Fibroblast of skin of left quadriceps (primary cell): Measurements from ENCODE around the gene FBXL5.

Experiments
- DNase-seq, 2 experiments: peaks; one replicate each; pipeline ENCODE4 v3.0.0-alpha.2; 2013; ENCODE audit warnings: low read depth in 2 of 2

The FBXL5 gene

DNA sequence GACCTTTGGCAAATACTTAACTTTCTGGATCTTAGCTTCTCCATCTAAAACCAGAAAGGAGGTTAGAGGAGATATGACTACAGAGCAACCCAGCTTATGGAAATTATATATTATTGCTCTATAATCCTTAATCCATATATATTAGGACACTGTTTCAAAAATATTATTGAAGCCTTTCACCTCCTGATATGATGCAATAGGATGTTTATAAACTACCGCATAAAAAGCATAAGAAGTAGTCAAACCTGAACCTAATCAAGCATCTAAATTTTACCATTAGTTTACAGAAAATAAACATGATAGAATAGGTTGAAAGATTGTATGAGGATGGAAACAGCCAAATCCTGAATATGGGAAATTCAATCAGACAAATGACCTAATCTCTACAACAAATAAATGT, 20.9 kb upstream of the FBXL5 start:
- no peak for DNase-seq

DNA sequence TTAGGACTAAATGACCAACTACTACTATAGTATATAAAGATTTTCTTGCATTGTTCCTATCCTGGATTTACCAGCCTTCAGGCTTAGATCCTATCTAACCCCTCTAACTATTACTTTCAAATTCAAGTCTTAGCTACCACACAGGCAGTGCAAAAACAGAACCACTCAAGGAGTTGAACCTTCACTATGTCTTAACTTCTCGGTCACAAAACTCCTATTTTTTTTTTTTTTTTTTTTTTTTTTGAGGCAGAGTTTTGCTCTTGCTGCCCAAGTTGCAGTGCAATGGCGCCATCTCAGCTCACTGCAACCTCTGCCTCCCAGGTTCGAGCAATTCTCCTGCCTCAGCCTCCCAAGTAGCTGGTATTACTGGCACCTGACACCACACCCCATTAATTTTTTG, 20.2 kb upstream of the FBXL5 start:
- DNase-seq = no peak

DNA sequence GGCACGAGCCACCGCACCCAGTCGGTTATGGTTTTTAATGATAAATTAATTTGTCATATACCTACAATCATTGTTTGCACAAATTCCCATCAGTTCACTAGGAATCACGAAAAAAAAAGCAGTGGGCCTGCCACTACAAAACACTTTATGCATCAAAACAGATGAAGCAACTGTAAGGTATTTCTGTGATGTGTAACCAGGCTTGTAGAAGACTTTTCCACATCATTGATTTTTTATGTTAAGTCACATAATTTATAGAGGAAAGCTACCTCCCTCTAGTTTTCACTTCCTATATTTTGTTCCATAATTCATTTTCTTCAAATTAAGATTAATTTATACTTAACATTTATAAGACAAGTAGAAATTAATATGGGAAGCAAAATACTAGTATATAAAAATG, 19.8 kb upstream of the FBXL5 start:
- no peak for DNase-seq

DNA sequence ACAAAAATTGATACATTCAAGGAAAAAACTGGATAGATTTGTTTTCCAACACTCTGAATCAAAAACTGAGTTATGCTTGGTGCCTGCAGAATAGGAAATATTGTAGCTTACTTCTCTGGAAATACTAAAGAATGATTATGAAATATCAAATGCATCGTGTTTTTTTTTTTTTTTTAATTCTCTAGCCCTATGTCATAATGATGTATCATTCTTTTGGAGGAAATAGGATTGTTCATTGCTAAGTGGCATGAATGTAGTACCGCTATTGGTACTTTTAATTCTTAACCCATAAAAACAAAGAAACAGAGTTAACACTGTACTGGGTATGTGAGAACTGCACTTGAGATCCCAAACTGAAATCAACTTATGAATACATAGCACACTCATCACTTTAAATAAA, 18.9 kb upstream of the FBXL5 start:
- no peak for DNase-seq

DNA sequence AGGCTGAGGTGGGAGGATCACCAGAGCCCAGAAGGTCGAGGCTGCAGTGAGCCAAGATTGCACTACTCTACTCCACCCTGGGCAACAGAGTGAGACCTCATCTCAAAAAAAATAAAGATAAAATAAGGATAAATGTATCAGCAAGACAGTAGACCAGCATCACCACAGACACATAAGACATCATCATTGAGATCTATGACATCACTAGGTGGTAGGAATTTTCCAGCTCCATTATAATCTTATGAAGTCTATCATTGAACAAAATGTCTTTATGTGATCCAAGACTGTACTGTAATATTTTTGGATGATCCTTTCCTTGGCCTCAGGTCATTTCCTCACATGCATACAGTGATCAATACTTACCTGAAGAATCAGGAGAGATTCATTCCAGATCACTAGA, 18.2 kb upstream of the FBXL5 start:
- DNase-seq = no peak

DNA sequence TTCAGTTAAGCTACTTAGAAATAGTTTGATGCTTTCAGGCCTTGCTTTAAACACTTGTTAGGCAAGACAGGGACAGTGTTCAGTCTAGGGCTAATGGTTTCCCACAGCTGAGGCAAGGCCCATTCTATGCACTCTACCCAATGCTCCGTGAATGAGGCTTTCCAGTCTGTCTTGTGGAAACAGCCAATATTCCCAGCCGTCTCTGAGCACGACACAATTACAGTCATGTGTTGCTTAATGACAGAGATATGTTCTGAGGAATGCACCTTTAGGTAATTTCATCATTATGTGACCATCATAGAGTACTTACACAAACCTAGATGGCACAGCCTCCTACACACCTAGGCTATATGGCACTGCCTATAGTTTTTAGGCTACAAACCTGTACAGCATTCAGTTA, 16.9 kb upstream of the FBXL5 start:
- no peak for DNase-seq

DNA sequence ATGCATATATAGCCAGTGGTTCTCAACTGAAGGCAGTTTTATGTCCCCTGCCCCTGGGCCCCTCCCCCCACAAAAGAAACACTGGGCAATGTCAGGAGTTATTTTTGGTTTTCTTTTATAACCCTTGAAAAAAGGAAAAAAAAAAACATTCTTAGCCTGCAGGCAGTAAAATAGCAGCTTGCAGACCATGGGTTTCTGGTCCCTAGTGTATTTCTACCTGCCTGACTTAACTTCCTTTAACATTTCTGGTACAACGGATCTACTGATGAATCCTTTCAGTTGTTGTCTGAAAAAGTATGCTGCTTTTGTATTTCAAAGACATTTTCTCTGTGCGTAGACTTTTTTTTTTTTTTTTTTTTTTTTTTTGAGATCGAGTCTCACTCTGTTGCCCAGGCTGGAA, 15.4 kb upstream of the FBXL5 start:
- DNase-seq = no peak

DNA sequence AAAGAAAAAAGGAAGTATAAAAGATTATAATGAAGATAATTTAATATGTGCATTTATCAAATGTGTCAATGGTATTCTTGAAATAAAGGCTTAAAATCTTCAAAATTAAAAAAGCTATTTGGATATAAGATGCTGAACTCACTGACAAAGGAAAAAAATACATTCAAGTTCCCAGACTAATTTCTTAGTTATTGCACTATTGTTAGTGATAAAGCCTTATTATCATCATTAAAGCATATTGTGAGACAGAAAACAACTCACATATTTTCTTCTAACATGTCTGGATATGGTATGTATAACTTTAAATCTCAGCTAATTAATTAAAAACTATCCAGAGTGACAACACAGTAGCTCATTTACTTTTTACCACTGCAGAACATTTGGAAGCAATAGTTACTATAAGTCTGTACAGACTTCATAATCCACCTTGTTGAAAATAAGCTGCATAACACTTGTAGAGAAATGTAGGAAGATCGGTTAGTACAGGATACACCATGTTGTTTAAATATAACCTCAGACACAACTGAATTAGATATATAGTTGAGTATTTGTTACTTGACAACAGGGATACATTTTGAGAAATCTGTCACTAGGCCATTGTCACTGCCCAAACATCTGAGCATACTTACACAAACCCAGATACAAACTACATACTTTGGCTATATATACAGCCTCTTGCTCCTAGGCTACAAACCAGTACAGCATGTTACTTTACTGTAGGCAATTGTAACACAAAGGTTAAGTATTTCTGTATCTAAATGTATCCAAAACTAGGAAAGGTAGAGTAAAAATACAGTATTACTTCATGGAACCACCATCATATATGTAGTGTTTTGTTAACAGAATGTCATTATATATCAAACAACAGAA, 13.6 kb upstream of the FBXL5 start:
- DNase-seq = no peak

DNA sequence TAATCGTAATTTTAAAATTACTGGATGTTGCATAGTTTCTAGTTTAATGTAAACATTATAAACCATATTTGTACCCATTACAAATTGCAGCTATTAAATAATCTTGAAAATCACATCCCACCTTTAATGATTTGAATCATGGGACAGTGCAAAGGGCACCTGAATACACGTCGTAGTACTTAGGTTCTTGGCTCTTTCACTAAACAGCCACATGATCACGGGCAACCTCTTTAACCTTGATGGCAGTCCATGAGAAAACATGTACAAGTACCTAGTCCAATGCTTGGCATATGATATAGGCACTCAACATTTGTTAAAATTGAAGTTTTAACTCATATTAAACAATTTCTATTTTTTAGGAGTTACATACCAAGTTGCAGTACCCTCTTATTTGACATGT, 11.8 kb upstream of the FBXL5 start:
- no peak for DNase-seq

DNA sequence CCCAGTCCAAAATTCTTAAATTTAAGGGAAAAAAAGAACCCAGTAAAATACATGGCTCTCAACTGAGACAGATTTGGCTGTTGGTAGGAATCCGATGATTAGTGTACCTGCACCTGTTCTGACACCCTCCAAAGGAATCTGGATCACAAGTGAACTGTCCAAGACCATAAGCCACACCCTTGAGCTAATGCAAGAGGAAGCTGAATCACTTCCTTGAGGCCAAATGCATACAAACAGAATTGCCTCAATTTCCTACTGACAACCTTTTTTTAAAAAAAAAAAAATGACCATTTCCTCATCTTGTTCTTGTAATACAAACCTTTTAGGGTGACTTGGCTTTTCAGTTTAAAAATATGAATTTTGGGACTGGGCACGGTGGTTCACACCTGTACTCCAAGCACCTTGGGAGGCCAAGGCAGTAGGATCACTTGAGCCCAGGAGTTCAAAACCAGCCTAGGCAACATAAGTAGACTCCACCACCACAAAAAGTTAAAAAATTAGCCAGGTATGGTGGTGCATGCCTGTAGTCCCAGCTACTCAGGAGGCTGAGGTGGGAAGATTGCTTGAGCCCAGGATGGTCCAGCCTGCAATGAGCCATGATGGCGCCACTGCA, 10.7 kb upstream of the FBXL5 start:
- DNase-seq = no peak

DNA sequence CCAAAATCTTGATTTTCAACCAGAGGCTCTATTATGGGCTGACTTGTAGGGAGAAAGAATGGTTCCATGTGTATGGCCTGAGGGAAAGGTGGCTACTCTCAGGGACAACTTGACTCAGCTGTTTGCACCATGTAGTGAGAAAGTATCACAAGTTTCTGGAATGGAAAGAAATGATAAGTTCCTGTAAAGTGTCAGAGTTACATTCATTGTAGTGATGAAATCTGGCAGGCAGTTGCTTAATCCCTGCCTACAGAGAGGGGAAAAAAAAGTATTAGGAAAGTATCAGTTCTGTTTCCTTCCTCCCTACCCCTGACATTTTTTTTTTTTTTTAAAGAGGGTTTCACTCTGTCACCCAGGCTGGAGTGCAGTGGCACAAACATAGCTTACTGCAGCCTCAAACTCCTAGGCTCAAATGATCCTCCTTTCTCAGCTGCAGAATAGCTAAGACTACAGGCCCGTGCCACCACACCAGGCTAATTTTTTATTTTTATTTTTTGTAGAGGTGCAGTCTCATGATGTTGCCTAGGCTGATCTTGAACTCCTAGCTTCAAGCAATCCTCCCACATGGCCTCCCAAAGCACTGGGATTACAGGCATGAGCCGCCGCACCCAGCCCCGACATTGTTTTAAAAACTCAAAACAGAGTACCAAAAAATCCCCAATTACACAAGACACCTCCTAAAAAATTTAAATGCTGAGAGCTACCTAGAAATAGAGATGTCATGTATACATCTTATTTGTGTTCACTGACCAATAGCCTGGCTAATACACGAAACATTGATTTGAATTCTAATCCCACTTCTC, 4.8 kb upstream of the FBXL5 start:
- no peak for DNase-seq

DNA sequence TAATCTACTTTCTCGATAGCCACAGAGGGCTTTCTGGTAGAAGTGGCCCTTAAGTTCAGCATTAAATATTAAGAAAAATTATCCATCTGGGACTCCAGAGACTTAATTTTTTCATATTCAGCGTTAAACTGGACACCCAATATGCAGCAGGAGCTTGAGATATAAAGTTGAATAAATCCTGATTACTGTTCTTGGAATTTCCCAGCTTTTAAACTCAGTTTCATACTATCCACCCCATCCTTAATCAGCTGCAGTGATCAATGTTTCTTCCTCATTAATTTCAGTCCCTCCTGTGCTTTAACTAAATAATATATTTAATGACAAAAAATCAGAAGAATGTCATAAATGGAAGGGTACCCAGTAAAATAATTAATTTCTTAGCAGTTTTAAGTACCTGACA, 3.6 kb upstream of the FBXL5 start:
- DNase-seq = no peak

DNA sequence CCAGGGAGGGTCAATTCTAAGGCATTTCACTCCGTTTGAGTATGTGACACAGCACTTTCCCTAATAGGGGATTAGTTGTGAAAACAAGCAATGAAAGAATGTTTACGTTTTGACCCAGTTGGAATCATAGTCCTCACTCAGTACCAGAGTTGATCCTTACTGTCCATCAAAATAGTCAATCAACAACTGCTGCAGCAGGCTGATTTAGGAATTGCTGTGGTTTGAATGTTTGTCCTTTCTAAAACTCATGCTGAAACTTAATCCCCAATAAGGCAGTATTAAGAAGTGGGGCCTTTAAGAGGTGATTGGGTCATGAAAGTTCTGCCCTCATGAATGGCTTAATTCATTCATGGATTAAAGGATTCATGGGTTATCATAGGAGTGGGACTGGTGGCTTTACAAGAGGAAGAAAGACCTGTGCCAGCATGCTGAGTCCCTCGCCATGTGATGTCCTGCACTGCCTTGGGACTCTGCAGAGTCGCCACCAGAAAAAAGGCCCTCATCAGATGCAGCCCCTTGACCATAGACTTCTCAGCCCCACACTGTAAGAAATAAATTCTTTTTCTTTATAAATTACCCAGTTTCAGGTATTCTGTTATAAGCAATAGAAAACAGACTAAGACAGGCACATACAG, 3.1 kb upstream of the FBXL5 start:
- DNase-seq = no peak

DNA sequence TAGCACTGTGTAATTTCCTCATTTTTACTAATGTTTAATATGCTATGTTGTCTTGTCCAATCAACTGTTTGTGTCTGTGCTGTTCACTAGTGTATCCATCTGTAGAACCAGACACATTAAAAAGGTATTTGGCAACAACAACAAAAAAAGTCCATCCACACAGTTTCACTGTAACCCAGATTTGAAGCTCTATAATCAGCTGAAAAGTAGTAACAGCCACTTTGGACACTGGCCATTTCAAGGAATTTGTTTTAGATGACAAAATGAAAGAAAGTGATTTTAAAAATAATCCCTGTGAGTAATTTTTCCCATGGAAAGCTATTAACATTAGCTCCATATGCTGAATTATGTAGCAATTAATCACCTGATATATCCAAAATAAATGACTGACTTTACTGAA, 2.2 kb upstream of the FBXL5 start:
- DNase-seq = no peak

DNA sequence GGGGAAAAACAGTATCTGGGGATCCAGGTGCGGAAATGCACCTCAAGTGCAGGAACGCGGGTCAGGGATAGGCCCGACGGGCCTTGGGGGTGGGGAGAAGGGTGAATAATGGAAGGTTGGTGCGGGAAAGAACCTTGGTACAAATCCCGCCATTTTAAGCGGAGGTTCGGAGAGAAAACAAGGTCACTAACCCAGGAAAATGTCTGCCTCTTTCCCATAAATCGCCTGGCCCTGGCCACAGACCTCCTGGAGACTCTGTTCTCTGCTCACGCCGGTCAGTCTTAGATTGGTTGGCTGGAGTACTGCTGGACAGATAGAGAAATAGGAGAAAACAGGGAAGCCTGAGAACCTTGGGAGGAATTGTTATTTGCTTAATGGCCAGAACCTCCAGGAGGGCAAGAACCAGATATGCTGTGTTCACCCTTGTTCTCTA, 897 bp upstream of the FBXL5 start:
- no peak for DNase-seq

DNA sequence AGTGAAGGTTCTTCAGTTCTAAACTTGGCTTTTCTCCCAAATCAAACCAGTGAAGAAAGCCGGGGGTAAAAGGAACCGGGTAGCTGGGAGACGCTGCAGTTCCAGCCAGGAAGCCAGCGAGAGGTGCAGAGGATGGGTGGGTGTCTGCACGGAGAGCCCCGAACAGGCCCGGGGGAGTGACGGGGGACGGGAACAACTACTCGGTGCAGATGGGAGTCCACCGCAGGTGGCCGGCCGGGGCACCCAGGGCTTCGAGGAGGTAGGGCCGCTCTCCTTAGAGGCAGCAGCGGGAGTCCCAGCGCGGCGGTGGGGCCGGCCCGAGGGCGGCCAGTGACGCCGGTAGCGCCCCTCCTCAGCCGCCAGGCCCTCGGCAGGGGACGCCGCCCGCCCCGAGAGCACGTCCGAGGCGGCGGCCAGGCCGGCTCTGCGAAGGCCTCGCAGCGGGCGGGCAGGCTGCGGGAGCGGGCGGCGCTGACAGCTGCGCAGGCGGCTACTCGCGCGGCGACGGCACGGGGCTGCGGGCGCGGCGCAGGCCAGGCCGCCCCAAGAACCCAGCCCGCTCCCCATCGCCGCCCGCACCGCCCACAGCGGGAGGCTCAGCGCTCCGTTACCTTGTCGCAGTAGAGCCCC, 449 bp downstream of the FBXL5 start:
- no peak for DNase-seq

DNA sequence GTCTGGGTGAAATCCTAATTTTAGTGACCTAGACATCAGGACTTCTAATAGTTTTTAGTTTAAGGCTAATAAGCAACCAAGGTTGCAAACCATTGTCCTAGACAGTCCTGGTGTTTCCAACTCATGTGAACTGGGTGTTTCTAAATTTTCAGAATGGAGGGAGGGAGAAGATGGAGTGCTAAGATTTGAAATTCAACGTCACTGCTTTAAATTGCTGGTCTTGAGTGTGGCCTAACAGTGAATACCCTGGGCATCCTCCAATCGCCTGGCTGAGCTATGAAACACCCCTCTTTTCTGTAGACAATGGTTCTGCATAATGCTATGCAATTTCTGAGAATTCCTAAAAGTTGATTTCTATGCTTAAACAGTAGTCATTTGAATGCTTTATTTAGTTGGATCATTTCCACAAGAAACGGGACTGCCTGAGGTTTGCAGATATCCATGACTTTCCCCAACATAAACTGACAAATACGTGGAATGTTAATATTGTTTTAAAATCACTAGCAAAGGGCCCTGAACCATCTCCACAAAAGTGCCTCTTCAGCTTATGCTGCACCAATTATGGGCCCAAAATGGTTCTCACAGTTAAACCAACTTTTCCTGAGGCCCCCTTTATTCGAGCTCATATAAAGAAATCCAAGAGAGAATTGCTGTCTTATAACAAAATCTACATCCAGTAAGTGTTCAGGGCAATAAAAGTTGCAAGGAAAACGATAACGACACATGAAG, 1.1 kb downstream of the FBXL5 start:
- DNase-seq = no peak

DNA sequence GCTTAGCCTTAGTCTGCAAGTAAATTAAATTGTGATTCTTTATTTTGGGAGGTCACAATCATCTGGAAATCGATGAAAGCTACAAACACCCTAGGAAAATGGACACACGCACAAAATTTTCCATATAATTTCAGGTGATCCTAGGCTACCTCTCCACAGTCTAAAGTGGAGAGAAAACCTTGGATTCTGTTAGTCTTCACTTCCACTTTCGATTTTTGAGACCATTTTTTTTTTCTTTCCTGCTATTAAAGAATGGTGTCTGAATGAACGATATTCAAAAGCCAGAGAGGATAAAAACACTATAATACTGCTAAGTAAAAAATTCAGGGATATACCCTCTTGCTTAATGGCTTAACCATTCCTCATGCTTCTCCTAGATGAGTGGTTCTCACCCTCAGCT, 1.7 kb downstream of the FBXL5 start:
- no peak for DNase-seq

DNA sequence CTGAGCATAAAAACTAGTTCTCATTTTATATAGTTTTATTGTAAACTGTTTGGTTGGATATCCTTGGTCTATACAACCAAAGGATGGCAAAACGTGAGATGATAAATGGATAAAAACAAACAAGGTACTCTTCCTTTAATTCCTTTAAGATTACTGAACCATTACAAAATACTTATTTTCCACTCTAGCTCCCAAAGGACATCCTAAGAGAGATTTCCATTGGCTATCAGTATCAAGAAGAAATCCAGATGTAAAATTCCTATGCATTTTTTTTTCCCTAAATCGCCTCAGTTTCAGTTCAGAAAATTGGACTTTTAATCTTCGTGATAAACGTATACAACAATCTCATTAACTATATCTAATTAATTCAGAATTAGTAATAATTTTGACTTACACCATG, 2.3 kb downstream of the FBXL5 start:
- no peak for DNase-seq

DNA sequence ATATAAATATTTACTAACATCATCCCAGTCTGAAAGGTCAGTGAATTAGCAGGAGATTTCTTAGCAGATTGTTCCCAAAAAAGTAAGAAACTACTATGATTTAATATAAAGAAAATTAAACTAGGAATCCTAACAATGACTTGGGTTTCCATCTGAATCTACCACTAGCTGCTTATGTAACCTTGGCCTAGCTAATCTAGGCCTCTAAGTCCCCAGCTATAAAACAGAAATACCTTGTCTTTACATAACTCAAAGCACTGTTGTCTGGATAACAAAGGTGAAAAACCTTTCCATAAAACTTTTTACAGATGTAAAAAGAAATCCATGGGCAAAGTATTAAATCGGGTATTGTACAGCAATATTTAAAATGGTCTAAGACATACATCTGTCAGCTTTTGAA, 3.0 kb downstream of the FBXL5 start:
- DNase-seq = no peak

DNA sequence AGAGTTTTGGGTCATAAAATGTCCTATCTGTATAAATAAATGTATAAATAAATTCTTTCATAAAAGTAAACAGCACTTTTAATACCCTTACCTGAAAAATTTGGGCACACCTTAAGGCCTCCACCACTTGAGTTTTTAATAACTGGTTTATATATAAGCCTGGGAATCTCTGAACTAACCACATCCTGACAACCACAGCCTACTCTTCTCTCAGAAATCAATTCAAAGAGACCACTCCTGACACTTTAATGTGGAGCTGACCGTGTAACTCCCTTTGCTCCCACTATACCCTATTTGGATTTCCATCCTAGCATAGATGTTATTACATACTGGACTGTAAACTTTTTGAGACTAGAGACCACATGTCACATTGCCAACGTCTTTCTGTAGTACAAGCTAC, 3.5 kb downstream of the FBXL5 start:
- no peak for DNase-seq
